GM12864 (cell line): ENCODE results near the gene NRGN.
"Not testable (repeated sequence)": the region's sequence is repeated elsewhere in the genome, so short reads cannot be mapped to it uniquely, and the experiment has no call there.

ENCODE experiments used
- DNase-seq: peaks from one replicate; pipeline ENCODE4 v3.0.0-alpha.2; 2011; ENCODE audit warnings: low read depth
- H3K4me3 ChIP-seq: 2 replicates; pipeline ENCODE4 v1.5.1; 2011; ENCODE audit warnings: mild to moderate bottlenecking, low read depth, low read length, control low read depth
- CTCF ChIP-seq: IDR thresholded peaks from 2 replicates; pipeline ENCODE4 v1.5.1; 2011; ENCODE audit warnings: low read depth, mild to moderate bottlenecking, moderate library complexity, low read length, control low read depth, inconsistent platforms; ENCODE audit errors: missing control alignments

NRGN gene

GRCh38 chr11:124768914-124769313 lies 29.2 kb downstream of the NRGN start:
- no peak for TF ChIP-seq CTCF
- no peak for DNase-seq

GRCh38 chr11:124769806-124770774 lies 30.3 kb downstream of the NRGN start:
- no peak for DNase-seq
- no peak for TF ChIP-seq CTCF
- no peak overlapping the region for H3K4me3 ChIP-seq

More at GRCh38 chr11:124768914-124769313, 29.2 kb downstream of the NRGN start:
- H3K4me3 ChIP-seq = no peak overlapping the region

- H3K4me3 ChIP-seq, DNase-seq: not testable (repeated sequence)
These were observed 31.2 kb downstream of the NRGN start for GRCh38 chr11:124770959-124771358.

GRCh38 chr11:124776865-124777645 lies 37.3 kb downstream of the NRGN start:
- DNase-seq = no peak
- TF ChIP-seq CTCF = no peak
- H3K4me3 ChIP-seq = no peak overlapping the region

GRCh38 chr11:124778281-124778680 lies 38.5 kb downstream of the NRGN start:
- TF ChIP-seq CTCF = no peak
- DNase-seq = no peak
- H3K4me3 ChIP-seq = no peak overlapping the region

GRCh38 chr11:124779568-124779967 lies 39.8 kb downstream of the NRGN start:
- no peak overlapping the region for H3K4me3 ChIP-seq
- DNase-seq = no peak
- TF ChIP-seq CTCF = no peak

GRCh38 chr11:124783002-124783401 lies 43.3 kb downstream of the NRGN start:
- no peak for DNase-seq
- TF ChIP-seq CTCF = no peak
- no peak overlapping the region for H3K4me3 ChIP-seq
